GM12892 (cell line): ENCODE measurements around the gene ASAH2.

ENCODE experiments used
- POLR2A ChIP-seq: IDR thresholded peaks from 2 replicates; pipeline ENCODE4 v1.6.1; 2011; ENCODE audit warnings: low read depth, low read length, control low read depth
- POLR2AphosphoS5 ChIP-seq: IDR thresholded peaks from 2 replicates; pipeline ENCODE4 v1.6.1; 2011; ENCODE audit warnings: low read depth, low read length, control low read depth

GRCh38 chr10:50219646-50220045 lies 31.7 kb downstream of the ASAH2 start:
- TF ChIP-seq POLR2A = no peak
- no peak for TF ChIP-seq POLR2AphosphoS5
